GM21447 (cell line): ENCODE data around the gene CHIT1.

Experiments
- ATAC-seq: cut with Tn5 transposase; IDR thresholded peaks from one replicate; pipeline ENCODE4 v1.9.1; 2021; ENCODE audit not compliant: unreplicated experiment

The CHIT1 gene

DNA sequence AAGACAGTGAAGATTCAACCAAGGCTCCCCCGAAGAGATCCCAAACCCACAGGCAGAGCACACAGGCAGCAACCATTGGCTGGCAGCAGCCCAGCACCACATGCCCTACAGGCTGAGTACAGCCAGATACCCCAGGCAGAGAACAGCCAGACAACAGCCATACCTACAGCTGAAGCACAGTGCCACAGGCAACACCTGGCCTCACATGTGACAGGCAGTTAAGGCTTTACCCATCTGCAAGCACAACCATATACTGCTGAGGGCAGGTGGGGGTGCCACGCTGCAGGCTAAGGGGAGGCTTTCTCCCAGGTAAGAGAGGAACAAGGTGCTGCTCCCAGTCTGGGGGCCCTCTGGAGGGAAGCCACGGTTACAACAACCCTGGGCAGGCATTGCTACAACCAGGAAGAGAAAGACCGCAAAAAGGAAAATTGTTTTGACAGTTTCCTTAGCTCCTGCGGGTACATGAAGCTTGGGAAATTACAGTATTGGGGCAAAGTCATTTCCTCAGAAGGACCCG is 12.3 kb downstream of the CHIT1 start:
- no peak for ATAC-seq

GRCh38 chr1:203216274-203217138 is 13.0 kb downstream of the CHIT1 start:
- no peak for ATAC-seq

DNA sequence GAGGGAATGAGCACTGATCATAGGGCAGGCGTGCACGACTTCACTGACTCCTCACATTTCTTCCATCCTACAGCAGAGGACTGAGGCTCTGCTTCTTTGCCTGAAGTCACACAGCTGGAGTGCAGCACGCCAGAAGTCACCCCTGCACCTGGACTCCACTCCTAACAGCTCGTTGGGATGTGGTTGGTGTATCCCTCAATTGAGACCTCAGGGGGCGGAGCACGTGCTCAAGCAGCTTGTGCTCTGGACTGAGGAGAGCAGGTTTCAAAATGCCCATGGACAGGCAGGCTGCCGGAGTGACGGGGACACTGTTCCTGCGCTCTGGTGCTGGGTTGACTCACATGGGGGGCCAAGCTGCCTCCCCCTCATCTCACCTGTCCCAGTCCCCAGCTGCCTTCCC is 13.9 kb downstream of the CHIT1 start:
- ATAC-seq, result no peak

GRCh38 chr1:203214871-203215270 is 14.6 kb downstream of the CHIT1 start:
- ATAC-seq, result no peak

GRCh38 chr1:203213126-203213525 is 16.3 kb downstream of the CHIT1 start:
- ATAC-seq, result no peak

DNA sequence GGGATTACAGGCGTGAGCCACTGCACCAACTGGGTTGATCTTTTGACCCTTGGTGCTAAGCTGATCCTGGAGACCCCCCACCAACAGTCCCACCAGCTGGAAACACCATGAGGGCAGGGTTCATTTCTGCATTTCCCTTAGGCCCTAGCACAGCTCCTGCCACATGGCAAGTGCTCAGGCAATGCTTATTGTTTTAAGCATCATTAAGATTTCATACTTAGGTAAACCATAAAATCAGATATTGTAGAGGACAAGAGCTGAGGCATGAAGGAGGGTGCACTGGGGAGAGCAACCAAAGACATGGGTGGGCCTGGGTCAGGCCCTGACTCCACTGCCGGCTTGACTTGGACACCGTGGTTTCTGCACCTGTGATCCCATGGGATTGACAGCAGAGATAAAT is 17.7 kb downstream of the CHIT1 start:
- no peak for ATAC-seq

GRCh38 chr1:203210988-203211387 is 18.5 kb downstream of the CHIT1 start:
- no peak for ATAC-seq

GRCh38 chr1:203210350-203210749 is 19.1 kb downstream of the CHIT1 start:
- ATAC-seq, result no peak

DNA sequence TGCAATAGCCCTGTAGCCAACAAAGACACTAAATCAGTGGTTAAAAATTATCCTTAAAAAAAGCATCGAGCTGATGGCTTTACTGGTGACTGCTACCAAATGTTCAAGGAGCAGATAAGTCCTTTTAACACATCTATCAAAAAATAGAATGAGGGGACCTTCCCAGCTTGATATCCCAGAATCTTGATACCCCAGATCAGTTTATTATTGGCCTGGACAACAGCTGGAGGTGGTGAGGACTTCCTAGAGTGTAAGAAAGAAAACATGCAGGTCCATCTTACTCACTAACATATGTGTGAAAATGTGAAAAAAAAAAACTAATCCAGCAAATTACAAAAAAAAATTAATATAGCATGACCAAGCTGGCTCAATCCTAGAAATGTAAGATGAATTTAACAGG is 21.3 kb downstream of the CHIT1 start:
- ATAC-seq, result no peak

GRCh38 chr1:203207751-203208150 is 21.7 kb downstream of the CHIT1 start:
- no peak for ATAC-seq

GRCh38 chr1:203206129-203206687 is 23.3 kb downstream of the CHIT1 start:
- ATAC-seq, result no peak

GRCh38 chr1:203204756-203205155 is 24.7 kb downstream of the CHIT1 start:
- ATAC-seq, result no peak

DNA sequence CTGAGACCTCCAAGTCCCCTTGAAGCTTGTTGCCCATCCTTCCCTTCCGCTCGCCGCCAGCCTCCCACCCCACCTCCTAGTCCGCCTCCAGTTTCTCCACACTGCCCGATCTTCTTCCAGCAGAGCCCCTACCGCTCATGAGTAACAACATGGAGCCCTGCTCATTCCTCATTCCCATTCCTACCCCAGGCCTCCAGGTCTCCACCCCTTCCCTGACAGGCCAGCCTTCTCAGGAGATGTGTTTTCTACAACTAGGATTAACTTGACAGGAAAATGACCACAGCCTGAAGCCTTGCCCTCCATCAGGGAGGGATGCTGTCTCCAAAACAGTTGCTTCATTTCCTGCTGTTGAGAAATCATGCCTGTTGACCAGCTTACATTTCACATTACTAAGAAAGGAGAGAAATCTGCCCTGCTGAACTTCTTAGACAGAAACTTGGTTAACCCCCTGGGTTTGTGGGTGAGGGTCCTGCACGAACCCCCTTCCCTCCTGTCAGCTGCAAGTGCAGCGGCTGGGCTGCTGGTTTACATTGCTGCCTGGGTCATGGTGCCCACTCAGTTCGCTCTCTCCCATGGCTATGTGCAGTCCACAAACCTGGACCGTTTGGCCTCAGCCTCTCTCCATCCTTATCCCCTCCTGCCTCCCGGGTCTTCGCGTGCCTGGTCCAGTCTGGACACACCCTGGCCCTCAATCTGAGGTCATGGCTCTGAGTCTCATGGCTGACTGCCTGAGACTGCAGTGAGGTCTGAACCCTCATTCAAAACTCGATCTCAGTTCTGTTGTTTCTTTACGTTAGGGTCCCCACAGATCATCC is 26.8 kb downstream of the CHIT1 start:
- ATAC-seq, result no peak

- ATAC-seq, result no peak
These were observed 27.8 kb downstream of the CHIT1 start for GRCh38 chr1:203201516-203202205.

GRCh38 chr1:203200916-203201315 is 28.6 kb downstream of the CHIT1 start:
- ATAC-seq, result no peak

- no peak for ATAC-seq
These were observed 29.5 kb downstream of the CHIT1 start for GRCh38 chr1:203199816-203200571.

DNA sequence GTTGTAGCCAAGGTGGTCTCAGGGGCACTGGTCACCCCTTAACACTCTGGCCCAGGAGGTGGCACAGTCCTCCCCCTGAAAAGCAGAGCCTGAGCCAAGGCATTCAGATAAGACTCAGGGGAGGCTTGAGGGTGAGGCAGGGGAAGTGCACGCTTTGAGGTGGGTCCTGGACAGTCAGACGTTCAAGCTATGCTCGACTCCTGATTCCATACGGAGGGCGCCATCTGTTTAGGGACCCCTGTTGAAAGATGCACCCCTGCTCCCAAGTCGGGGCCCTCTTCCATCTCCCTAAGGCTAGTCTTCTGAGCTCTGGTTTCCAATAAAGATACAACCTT is 30.0 kb downstream of the CHIT1 start:
- no peak for ATAC-seq

- no peak for ATAC-seq
These were observed 30.5 kb downstream of the CHIT1 start for GRCh38 chr1:203199002-203199401.

DNA sequence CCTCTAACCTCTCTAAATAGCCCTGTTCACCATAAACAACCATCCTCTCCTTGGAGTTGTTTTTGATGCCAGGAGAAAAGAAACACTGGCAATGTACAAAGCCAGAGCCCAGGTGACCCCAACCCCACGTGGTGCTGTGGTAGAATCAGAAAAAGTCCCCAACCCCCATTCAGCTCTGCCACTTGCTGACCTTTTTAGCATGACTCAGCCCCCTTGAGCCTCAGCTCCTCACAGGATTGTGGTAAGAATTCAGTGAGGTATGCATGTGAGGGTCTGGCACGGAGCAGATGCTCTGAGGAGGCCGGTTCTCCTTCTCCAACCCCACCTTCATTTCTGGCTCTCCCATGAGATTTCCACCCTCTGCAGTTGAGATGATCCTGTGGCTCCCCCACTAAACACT is 31.8 kb downstream of the CHIT1 start:
- no peak for ATAC-seq

GRCh38 chr1:203196371-203196770 is 33.1 kb downstream of the CHIT1 start:
- ATAC-seq, result no peak
